ENCODE data around the gene CACNB4.
"Not testable (repeated sequence)": the region's sequence is repeated elsewhere in the genome, so short reads cannot be mapped to it uniquely, and the experiment has no call there.

The CACNB4 gene

DNA sequence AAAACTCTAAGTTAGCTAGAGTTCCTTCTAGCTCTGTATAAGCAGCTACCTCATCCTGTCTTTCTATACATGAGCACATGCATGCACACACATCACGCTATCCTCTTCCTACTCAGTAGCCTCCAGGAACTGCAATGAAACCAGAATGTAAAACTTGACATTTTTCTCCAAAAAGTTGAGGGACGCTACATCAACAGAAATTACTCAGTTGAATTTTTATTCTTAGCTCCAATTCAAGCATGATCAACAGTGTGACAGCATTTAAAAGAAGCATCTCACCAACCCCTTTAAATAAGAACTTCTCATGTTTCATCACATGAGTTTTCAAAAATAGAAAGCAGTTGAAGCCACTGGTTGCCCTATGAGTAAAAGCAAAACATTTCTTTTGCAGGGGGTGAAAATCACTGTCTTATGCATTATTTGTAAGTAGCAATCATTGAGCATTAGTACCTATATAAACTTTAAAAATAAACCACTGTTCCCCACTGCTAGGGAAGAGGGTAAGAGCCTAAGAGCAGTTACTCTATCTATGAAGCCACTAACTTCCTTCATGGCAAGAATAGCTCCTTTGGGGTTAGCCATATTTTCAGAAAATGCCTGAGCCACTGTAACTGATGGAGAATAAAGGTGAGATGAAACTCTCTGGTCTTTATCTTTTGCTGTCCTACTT is 192.7 kb downstream of the CACNB4 start:
- no peak for DNase-seq (ENCODE audit: low read depth)

DNA sequence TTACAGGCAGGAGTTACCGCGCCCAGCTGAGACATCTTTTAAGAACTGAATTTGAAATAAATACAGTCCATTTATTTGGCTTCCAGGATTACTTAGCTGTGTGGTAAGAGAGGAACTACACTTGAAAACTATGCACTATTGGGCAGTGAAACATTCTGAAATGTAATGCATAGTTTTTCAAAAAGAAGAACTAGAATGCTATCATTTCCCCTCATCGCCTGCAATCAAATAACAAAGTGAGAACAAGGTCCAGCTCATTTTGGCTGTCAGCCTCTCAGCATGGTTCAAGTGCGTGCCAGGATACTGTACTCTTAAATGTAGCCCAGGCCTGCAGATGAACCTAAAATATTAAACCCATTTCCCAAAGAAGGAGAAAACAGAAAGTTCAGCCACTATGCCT is 194.0 kb downstream of the CACNB4 start:
- DNase-seq (ENCODE audit: low read depth): no peak

DNA sequence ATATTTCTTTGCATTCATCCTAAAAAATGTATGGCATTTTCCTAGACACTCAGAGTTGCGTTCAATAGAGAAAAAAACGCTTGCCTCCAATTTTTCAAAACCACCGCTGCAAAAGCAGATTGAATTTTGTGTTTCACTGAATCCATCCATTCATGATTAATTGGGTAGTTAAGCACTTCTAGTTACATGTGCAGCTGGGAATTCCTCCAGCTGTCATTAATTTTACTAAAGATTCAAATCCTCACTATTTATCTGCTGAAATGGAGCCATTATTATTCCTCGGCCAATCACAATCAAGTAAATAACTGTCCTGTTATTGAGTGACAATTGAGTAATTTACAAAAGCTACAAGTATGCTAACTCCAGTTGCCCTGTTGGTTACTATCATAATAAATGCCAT is 194.8 kb downstream of the CACNB4 start:
- no peak for DNase-seq (ENCODE audit: low read depth)

DNA sequence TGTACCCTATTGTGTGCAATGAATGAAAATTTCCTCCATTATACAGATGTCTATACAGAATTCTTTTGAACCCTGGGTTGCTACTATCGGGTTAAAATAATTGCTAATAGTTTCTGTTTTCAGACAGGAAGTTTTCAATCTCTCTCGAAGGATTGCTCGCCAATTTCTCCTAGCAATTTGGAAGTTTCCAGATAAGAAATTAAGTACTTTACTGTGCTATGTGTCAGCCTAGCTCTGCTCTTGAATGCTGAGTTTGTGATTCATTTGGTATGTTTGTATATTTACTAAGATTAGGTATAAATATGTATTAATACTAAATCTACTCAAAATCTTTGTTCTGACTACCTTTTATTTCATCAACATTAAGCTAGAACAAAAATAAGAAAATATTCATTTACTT is 196.0 kb downstream of the CACNB4 start:
- peak; percentile 6 for DNase-seq (ENCODE audit: low read depth)

DNA sequence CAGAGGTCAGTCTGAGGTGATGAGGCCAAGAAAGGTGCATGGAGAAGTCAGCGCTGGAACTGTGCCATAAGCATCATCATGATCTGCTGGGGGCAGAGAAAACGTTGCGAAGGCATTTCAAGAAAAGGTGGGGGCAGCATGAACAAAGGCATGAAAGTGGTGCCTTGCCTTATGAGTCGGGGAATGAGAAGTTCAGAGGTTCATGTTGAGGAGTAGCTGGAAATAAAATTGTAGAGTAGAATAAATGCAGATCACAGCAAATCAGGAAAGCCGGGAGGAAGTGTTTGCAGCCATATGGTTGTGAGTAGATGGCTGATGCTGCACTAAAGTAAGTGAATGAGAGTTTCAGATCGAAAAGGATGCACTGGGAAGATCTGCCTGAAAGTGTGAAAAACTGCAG is 198.5 kb downstream of the CACNB4 start:
- no peak for DNase-seq (ENCODE audit: low read depth)

DNA sequence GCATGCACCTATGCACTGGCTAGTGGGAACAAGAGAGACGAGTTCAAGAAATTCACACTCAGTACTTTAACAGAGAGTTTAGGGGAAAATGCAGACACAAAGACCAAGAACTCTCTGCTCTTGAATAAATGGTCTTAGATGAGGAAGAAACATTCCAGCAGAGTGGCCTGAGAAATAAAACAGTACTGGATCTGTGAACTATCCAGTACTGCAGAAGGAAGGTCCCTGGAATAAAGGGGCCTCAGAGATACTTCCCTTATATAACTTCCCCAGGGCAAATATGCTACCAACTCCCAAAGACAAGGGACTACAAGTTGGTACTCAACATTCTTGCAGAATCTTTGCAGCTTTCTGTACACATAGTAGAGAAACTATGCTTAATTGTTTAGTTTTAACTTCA is 199.7 kb downstream of the CACNB4 start:
- DNase-seq (ENCODE audit: low read depth): no peak

DNA sequence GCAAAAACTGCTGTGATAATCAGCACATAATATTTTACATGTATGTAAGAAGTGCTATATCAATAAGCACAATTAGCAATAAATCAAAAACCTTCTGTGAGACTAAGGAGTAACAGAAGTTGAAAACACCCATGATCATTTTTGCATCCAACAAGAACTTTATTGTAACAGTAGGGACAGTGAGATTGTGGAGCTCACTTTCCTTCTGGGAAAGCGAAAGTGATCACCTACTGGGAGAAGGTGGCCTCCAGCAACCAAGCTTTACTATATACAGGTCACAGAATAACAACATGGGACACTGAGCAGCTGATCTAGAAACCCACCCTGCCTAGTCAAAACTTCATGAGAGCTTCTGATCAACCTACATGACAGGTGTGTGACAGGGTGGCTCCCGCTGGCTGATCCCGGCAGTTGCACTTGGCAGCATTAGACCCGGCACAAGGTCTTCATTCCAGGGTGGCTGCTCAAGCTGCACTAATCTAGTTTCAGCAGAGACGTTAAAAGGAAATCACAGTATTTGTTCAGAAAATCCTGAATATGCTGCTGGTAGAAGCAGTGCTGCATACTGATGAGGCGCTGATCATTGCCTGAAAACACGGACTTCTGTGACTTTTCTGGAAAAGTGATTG is 207.2 kb downstream of the CACNB4 start:
- no peak for DNase-seq (ENCODE audit: low read depth)

DNA sequence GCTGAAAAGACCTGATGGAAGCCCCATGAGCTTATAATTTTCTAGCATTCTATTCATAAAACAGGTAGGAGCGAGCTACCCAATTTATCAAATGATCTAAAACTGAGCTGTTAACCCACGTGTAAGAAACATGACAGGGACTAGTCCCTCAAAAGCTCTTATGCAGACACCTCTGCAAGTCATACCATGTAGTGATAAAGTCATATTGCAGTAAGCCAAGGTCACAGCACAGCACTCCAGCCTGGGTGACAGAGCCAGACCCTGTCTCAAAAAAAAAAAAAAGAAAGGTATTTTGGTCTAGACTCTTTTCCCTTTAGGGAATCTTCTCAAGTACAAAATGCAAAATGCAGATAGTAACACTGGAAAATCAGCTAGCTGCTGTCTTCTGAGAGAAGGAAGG is 211.7 kb downstream of the CACNB4 start:
- DNase-seq (ENCODE audit: low read depth): no peak

DNA sequence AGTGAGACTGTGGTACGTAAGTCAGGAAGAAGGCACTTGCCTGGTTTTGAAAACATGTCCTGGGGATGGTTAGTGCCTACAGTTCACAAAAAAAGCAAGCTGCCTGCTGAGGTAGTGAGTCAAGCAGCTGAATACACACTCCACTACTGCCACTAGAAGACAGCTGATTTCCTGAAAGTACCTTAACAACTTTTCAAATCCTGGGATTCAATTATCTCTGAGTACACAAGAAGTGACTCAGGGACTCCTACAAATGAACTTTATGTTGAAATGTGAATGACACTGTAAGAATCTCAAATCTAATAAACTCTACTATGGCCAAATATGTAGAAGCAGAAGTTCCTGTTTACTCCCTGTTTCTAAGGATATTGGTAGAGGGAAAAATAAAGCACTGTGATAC is 212.6 kb downstream of the CACNB4 start:
- peak; percentile 3 for DNase-seq (ENCODE audit: low read depth)

DNA sequence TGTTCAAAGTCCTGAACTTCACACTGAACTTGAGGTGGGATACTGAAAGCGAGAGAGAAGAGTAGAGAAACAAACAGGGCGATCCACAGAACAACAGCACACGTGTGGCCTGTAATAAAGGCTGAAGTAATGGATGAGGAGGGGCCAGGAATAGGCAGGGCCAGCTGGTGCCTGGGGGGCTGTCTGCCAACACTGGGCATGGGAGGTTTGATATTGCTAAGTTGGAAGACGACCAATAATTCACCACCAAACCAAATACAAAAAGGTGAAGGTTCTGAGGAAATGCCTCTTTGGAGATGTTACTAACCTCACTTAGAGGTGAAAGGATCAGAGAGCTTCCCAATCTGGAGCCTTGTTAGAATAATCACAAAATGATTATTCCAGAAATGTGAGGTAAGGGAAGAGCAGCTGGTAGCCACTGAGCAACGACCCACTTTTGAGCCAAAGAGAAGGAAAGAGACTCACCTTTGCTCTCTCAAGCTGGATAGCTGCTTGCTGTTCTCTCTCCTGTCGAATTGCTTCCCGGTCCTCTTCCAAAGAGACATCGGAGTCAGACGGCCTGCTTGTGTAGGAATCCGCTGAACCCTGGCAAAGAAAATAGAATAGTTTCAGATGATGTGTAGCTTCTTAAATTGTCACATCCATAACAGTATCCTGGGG is 215.9 kb downstream of the CACNB4 start:
- DNase-seq (ENCODE audit: low read depth): no peak

DNA sequence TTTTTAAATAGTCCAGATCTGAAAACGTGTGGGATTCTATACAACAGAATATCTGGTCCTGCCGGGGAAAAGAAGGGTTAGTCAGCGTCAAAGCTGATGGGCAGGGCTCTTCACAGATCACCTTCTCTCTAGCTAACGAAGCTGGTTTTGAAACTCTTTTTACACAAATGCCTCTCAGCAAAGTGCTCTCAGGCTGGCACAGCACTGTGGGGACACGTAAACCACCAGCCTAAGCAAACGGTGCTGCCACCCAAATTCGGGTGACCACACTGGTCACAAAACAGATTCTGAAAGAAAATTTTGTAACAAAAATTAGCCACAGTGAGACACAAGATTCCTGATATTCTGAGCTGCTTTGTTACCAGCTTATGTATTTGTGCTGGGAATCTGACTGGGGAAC is 217.5 kb downstream of the CACNB4 start:
- DNase-seq (ENCODE audit: low read depth): no peak

DNA sequence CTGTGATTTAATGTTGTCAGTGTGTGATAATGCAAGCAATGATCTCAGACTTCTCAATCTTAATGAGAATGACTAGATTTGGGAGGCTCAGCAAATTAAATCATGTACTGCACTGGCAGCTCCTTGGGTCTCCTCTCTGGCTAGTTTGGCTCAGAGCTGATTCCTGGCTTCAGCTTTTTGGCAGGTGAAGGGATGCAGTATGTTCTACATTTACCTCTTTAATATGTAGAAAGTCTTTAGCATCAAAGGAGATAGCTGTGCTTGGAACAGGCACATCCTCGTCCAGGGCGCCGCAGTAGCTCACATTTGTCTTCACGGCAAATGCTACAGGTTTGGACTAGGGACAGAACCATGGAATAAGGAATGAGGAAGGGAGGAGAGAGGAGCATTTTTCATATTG is 218.3 kb downstream of the CACNB4 start:
- no peak for DNase-seq (ENCODE audit: low read depth)

DNA sequence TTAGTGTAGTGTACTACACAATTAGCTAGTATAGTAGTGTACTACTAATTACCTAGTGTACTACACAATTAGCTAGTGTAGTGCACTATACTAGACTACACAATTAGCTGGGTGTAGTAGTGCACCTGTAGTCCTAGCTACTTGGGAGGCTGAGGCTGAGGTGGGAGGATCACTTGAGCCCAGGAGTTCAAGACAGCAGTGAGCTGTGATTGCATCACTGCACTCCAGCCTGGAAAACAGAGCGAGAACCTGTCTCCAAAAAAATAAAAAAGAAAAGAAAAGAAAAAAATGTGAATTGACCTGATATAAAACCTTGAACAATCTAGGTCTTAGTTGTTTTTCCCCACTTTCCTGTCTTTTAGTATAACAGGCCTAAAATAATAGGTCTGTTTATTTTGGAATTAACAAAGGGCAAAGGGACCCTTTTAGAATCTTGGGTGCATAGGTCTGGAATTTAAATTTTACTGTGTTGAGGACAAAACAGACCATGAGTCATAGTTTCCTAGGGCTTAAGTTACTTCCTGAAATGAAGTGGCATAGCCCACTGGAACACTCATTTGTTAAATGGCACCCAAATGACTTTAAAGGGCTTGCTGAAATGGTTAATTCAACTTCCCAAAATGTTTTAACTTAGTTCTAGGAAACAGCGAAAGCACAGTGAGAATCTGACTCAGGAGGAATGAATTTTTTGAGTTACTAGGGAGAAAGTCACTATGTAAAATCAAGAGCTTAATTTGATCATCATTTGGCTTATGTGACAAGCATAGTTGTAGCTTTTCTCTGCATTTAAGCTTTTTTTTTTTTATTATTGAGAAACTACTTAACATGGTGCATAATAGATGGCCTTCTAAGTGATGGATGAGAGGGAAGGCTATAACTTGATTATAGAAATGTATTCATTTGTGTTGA is 219.9 kb downstream of the CACNB4 start:
- DNase-seq (ENCODE audit: low read depth): peak; percentile 39

DNA sequence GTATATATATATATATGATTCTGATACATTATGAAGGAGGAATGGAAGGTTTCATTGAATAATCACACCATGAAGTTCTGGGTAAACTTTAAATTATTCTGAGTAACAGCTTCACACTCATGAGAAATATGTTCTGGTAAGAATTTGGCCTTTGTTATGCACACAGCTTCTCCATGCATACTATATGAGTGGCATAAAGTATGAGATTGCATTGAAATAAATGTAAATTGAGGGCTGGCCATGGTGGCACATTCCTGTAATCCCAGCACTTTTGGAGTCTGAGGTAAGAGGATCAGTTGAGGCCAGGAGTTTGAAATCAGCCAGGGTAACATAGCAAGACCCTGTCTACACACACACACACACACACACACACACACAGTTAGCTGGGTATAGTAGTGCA is 220.6 kb downstream of the CACNB4 start:
- no peak for DNase-seq (ENCODE audit: low read depth)

DNA sequence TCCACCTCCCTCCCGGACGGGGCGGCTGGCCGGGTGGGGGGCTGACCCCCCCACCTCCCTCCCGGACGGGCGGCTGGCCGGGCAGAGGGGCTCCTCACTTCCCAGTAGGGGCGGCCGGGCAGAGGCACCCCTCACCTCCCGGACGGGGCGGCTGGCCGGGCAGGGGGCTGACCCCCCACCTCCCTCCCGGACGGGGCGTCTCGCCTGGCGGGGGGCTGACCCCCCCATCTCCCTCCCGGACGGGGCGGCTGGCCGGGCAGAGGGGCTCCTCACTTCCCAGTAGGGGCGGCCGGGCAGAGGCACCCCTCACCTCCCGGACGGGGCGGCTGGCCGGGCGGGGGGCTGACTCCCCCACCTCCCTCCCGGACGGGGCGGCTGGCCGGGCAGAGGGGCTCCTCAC is 223.2 kb downstream of the CACNB4 start:
- DNase-seq (ENCODE audit: low read depth): not testable (repeated sequence)

DNA sequence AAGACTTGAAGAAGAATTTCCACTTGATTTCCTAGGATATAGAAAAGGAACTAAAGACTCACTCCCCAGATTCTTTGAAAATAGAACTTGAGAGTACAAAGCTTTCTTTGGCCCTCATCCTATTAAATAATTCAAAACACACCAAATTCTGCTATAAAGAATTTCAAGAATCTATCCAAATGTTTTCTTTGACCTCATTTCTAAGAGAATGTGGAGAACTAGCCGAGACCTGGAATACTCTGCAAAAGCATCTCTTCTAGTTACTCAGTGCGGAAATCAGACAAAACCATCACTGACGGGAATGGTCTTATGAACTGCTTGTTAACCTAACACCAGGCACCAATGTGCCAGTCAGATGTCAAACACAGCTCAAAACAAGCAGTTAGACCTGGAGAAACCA is 226.4 kb downstream of the CACNB4 start:
- no peak for DNase-seq (ENCODE audit: low read depth)

DNA sequence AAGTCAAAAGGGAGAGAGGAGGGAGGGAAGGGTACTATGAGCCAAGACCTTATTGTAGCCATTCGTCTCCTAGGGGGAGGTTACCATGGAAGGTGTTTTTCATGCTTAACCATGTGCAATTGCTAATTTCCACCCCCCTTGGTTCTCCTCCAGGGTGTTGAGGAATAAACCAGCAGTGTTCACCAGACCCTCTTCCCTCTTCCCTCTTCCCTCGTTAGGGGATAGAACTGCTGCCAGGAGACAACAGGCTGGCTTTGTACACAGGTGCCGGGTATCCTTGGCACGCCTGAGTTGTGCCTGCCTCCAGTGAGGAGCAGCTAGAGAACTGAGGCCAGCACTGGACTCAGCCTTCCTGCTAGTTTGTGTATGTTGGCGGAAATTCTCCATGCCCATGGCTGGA is 229.6 kb downstream of the CACNB4 start:
- no peak for DNase-seq (ENCODE audit: low read depth)

DNA sequence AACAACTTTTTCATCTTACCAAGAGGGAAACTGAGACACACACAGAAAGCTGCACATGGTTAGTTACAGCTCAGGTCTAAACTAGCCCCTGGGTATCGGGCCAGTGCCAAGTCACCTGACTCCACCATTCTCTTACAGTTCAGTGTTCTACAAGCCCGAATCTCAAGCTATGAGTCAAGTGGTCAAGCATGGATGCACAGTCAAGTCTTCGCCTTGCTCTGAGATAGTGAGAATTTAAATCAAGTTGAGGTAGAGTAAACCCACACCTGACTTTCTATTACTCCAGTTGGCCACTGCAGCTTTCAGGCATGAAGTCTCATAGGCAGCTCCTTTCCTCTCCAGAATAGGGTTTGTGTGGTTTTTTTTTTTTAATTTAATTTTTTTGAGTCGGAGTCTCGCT is 236.1 kb downstream of the CACNB4 start:
- no peak for DNase-seq (ENCODE audit: low read depth)

DNA sequence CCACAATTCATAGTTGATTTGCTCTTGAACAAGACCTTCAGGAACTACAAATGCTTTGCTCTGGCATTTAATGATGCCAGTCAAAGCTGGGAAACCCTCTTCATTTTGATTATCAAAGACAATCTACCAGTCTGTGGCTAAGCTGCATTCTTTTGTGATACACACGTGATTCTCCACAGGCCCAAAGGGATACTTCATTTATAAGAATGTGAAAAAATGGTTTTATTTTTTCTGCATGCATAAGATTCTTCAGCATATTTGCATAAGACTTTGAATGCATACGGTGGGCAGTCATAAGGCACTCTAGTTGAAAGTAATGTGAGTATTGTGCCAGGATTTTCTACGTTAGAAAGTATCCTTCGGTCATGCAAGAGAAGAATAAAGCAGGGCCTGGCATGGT is 237.7 kb downstream of the CACNB4 start:
- no peak for DNase-seq (ENCODE audit: low read depth)

DNA sequence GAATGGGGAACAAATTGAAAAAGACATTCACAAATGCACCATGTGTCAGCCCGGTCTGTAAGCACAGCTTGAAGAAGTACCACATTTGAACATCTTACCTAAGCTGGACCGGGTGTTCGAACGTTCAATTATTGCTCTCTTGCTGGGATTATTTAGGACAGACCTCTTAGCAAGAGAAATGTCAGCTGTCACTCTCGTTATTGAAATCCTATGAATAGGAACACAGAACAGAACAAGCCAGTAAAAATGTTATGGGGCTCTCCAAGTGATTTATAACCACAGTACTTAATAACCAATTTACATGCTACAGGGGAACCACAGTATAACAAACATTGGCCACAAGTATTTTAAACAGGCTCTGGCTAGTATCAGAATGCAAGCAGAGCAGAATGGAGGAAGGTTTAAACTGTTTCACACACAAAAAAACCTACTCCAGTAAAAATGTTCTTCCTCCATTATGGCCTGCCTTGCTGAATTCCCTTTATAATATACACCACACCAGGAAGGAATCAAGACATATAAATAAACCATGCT is 238.2 kb downstream of the CACNB4 start:
- no peak for DNase-seq (ENCODE audit: low read depth)

DNA sequence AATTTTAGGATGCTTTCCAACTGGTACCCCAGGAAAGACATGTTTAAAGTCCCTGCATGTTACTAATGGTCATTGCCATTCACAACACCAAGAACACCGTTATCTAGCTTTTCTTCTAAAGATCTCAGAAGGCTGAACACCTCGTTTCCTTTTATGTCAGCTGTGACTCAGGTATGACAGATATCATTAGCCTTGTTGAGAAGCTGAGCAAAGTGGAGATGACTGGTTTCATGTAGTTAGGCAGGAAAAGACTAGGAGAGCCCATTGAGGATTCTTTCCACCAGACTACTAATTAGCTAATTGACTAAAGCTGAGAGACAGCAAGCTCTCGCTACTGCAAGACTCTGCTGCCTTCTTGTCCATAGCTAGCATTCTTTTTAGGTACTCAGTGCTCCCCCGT is 238.6 kb downstream of the CACNB4 start:
- DNase-seq (ENCODE audit: low read depth): no peak

DNA sequence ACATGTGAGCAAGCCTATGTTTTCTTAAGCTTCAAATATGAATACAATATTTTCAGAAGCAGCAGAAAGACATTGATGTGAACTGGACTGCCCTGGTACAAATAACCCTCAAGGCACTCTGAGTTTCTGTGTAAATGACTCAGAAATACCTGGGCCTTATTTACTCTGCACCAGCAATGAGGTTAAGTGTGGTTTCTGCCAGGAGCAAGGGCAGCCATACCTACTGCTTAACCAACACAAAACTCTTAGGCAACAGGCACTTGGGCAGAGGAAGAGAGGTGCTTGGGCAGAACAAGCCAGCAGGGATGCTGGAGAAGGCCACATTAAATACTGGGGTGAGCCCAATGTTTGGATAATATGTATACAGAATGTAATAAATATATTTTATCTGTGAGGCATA is 241.2 kb downstream of the CACNB4 start:
- no peak for DNase-seq (ENCODE audit: low read depth)

Data from iris pigment epithelial cell (primary cell).